NK-92 (cell line): Measurements from ENCODE around the gene TMEM45A.
"Not testable (repeated sequence)": the region's sequence is repeated elsewhere in the genome, so short reads cannot be mapped to it uniquely, and the experiment has no call there.

Experiments used
- DNase-seq: peaks from one replicate; lab custom pipeline; 2025; ENCODE audit not compliant: unreplicated experiment; lab: John Stamatoyannopoulos, UW

TMEM45A gene

GRCh38 chr3:100563652-100564211, 71.3 kb downstream of the TMEM45A start:
- no peak for DNase-seq

DNA sequence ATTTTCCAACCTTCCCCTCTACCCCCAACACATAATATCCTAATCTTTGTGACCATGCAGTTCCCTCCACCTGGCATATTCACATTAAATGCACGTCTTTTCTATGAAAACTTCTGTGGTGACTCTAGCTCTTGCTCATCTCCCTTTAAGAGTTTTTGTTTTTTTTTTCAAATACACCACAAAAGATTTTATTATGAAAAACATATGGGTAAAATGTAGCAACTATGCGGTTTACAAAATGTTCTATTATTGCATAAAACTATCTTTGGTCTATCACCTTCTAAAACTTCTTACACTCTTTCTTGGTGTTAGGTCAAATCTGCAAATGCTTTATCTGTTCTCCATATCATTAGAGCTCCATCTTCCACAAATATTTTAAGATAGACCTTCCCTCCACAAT, 78.4 kb downstream of the TMEM45A start:
- no peak for DNase-seq

GRCh38 chr3:100574536-100574935, 82.1 kb downstream of the TMEM45A start:
- no peak for DNase-seq

DNA sequence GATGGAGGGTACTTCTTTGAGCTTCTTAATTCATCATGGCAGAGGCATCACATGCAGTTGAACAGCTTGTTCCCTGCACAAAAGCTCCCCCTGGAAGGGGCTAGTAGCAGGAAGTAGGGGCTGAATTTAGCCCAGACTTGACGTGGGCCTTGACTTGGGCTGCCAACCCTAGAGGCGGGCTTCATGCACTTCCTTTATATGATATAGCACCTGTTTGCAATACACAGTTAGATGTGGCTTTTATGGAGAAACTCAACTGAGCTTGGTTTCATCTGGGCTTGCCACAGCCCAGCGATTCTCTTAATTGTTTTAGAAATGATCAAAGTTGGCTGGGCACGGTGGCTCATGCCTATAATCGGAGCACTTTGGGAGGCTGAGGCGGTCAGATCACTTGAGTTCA, 83.3 kb downstream of the TMEM45A start:
- no peak for DNase-seq

DNA sequence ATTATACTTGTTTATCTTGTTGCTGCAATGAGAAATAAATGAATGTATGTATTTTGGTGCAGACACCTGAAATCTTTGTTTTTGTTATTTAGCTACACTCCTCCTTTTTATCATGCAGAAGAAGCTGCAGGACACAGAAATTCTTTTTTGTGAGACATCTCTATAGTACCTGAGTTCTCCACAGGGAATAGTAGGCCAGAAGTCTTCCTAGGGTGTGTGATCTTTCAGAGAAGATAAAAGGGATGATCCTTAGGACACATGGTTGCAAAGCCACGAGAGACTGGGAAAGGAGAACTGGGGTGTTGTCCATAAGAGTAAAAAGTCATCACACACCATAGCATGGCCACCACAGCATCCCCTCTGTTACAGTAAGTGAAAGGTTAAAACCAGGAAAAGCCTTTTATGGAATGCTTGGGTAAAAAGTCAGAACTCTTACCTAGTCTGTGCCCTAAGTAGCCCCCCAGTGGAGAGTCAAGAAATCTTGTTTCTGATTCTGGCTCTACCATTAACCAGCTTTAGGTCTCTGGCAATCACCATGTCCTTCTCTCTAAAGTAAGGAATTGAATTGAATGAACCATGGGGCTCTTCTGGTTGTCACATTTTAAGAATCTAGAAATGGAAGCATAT, 85.1 kb downstream of the TMEM45A start:
- DNase-seq, result no peak

GRCh38 chr3:100578646-100579045, 86.2 kb downstream of the TMEM45A start:
- no peak for DNase-seq

- DNase-seq, result no peak
Measured at GRCh38 chr3:100580147-100580546, 87.7 kb downstream of the TMEM45A start.

- no peak for DNase-seq
Measured at GRCh38 chr3:100581650-100582049, 89.2 kb downstream of the TMEM45A start.

- not testable (repeated sequence) for DNase-seq
Measured at GRCh38 chr3:100582157-100582556, 89.7 kb downstream of the TMEM45A start.

- no peak for DNase-seq
Measured at GRCh38 chr3:100584101-100584660, 91.8 kb downstream of the TMEM45A start.

DNA sequence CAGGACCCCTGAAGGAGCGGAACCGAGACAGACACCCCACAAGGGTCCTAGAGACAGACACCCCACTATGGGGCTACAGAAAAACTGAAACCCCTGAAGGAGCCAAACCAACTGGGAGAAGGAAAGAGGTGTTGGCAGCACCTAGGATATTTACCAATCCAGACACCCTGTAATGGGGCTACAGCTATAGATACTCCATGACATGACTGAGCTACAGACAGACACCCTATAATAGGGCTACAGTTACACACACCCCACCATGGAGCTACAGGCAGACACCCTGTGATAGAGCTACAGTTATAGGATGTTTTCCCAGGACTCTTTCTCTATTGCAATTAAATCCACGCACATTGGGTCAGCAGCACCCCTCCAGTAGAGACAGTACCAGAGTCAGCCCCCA, 94.4 kb downstream of the TMEM45A start:
- DNase-seq, result no peak

GRCh38 chr3:100588251-100588650, 95.8 kb downstream of the TMEM45A start:
- no peak for DNase-seq

GRCh38 chr3:100590114-100590839, 97.9 kb downstream of the TMEM45A start:
- no peak for DNase-seq

DNA sequence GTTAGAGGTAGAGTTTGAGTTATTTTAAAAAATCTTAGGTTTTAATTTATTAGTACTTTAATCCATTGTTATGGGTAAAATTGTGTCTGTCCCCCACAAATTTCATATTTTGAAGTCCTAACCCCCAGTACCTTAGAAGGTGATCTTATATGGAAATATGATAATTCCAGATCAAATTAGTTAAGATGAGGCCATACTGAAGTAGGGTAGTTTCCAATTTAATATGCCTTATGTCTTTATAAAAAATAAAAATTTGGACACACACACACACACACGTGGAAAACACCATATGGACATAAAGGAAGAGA, 98.4 kb downstream of the TMEM45A start:
- DNase-seq, result no peak

GRCh38 chr3:100591411-100591810, 99.0 kb downstream of the TMEM45A start:
- no peak for DNase-seq

DNA sequence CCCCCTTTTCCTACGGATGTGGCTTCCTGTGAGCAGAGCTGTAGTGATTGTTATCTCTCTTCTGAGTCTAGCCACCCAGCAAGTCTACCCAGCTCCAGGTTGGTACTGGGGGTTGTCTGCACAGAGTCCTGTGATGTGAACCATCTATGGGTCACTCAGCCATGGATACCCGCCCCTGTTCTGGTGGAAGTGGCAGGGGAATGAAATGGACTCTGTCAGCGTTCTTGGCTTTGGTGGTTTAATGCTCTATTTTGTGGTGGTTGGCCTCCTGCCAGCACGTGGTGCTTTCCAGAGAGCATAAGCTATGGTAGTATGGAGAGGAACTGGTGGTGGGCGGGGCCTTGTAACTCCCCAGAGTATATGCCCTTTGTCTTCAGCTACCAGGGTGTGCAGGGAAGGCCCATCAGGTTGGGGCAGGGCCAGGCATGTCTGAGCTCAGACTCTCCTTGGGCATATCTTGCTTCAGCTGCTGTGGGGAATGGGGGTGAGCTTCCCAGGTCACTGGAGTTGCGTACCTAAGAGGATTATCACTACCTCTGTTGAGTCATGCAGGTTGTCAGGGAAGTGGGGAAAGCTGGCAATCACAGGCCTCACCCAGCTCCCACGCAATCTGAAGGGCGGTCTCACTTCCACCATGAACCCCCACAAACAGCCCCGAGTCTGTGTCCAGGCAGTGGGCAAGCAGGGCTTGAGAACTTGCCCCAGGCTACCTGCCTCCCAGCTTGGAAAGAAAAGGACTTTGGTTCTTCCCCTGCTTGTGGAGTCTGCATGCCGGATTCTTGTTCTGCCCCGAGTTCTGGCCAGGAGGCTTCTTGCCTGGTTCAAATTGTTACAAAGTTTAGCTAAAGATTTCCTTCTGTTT, 108.0 kb downstream of the TMEM45A start:
- DNase-seq, result no peak

DNA sequence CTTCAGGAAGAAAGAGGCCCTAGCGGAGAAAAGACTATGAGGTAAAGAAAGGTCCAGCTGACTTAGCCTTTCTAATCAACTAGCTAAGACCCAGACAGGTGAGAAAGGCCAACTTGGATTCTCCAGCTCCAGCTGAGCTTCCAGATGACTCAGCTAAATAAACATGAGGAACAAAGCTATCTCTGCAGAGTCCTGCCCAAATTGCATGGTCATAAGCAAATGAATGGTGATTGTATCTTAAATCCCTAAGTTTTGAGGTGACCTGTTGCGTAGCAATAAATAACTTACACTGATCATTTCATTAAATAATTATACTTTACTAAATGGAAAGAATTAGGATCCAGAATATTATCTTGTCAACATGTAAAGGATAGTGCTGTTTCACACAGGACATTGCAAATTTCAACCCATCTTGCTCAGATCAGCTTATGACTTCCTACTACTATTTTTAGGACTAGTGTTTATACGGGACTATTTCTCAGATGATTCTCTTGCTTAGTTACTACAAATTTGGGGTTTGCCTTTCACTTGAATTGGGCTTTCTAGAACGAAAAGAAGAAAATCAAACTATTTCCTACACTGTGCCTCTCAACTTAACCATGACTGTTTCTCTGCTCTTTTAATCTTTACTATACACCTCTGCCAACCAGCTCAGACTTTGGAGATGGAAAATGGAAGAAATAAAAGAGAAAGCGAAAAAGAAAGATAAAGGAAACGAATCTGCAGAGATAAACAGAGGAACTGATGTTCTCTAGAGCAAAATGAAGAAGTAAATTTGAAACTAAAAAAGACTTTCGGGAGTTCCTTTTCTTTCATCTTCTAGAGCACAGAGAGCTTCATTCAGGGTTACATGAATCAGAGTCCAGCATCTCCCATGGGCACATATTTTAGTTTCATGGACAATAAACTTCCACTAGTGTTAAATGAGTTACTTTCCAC, 110.4 kb downstream of the TMEM45A start:
- DNase-seq, result no peak

- DNase-seq, result no peak
Measured at GRCh38 chr3:100603469-100603868, 111.0 kb downstream of the TMEM45A start.

DNA sequence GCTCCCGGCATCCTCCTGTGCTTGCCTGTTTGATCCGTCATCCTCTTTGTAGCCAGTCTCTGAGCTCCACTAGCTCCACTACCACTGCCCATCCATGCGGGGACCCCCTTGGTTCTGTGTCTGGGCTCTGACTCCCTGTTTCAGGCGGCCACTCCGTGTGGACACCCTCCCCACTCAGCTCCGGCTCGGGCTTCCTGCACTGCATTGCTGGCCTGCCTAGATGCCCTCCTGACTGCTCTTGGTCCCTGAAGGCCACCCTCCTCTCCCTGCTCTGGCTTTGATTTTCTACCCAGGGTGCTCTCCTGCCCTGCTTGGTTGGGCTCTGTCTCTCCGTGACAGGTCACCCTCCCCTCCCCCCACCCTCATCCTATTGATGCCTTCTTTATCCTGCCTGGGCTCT, 112.9 kb downstream of the TMEM45A start:
- DNase-seq, result no peak

GRCh38 chr3:100606894-100607512, 114.6 kb downstream of the TMEM45A start:
- DNase-seq, result no peak
